GM21619 (cell line): ENCODE results near the gene GLE1.

Source experiments
- ATAC-seq: cut with Tn5 transposase; IDR thresholded peaks from one replicate; pipeline ENCODE4 v1.9.1; 2021; ENCODE audit not compliant: unreplicated experiment

The GLE1 gene

GRCh38 chr9:128587453-128587852 lies 82.9 kb downstream of the GLE1 start:
- ATAC-seq: no peak

- no peak for ATAC-seq
Measured at GRCh38 chr9:128588581-128589233, 84.2 kb downstream of the GLE1 start.
